SK-N-MC (cell line): ENCODE data around the gene NTN4.

Experiments
- EZH2 ChIP-seq: fragments of 200-600 bp; sonication (generic); IDR thresholded peaks from one replicate; pipeline ENCODE4 v1.6.1; 2017; ENCODE audit warnings: antibody characterized with exemption
- POLR2AphosphoS5 ChIP-seq: IDR thresholded peaks from 2 replicates; pipeline ENCODE4 v1.6.1; 2012; ENCODE audit warnings: mild to moderate bottlenecking, low read depth, low read length, borderline replicate concordance

- TF ChIP-seq EZH2 (no peak), POLR2AphosphoS5 (no peak)
These were observed 132.2 kb downstream of the NTN4 start for GRCh38 chr12:95658386-95658785.
